Measurements from ENCODE around the gene XIRP2. TPM values are rescaled to one million over a fixed set of nuclear protein-coding genes. Genes with fewer than 3 reads are reported as not detected.
"Not testable (repeated sequence)": the region's sequence is repeated elsewhere in the genome, so short reads cannot be mapped to it uniquely, and the experiment has no call there.

XIRP2 gene
- total RNA-seq, 1 experiment from 2014 or later, result not detected

GRCh38 chr2:167018590-167018989, 130.3 kb downstream of the XIRP2 start:
- in situ Hi-C loops (cut with HindIII; ENCODE audit: low sequenced_read_pairs), result no loop called here
- no peak for DNase-seq (ENCODE audit: low spot score)

DNA sequence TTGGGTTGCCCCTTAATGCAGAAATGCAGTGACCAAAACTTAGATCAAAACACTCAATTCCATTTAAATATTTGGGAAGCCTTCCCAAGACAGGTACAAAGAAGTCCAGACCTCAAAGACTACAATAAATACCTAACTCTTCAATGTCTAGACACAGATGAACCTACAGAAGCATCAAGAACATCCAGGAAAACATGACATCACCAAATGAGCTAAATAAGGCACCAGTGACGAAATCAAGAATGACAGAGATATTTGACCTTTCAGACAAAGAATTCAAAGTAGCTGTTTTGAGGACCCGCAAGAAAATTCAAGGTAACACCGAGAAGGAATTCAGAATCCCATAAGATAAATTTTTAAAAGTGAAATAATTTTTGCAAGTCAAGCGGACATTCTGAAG, 140.2 kb downstream of the XIRP2 start:
- in situ Hi-C loops (cut with HindIII; ENCODE audit: low sequenced_read_pairs), result no loop called here
- DNase-seq (ENCODE audit: low spot score), result no peak

DNA sequence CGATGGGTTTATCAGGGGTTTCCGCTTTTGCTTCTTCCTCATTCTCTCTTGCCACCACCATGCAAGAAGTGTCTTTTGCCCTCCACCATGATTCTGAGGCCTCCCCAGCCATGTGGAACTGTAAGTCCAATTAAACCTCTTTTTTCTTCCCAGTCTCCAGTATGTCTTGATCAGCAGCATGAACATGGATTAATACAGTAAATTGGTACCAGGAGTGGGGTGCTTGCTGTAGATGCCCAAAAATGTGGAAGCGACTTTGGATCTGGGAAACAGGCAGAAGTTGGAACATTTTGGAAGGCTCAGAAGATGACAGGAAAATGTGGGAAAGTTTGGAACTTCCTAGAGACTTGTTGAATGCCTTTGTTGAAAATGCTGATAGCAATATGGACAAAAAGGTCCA, 146.7 kb downstream of the XIRP2 start:
- in situ Hi-C loops (cut with HindIII; ENCODE audit: low sequenced_read_pairs); DNase-seq (ENCODE audit: low spot score): not testable (repeated sequence)

- no peak for DNase-seq (ENCODE audit: low spot score)
- in situ Hi-C loops (cut with HindIII; ENCODE audit: low sequenced_read_pairs), result no loop called here
These were observed 160.5 kb downstream of the XIRP2 start for GRCh38 chr2:167048829-167049228.

- DNase-seq (ENCODE audit: low spot score), result no peak
- in situ Hi-C loops (cut with HindIII; ENCODE audit: low sequenced_read_pairs), result no loop called here
These were observed 161.4 kb downstream of the XIRP2 start for GRCh38 chr2:167049659-167050058.

GRCh38 chr2:167052825-167053224, 164.5 kb downstream of the XIRP2 start:
- no peak for DNase-seq (ENCODE audit: low spot score)

GRCh38 chr2:167054881-167055280, 166.6 kb downstream of the XIRP2 start:
- in situ Hi-C loops (cut with HindIII; ENCODE audit: low sequenced_read_pairs), result no loop called here
- no peak for DNase-seq (ENCODE audit: low spot score)

More at GRCh38 chr2:167052825-167053224, 164.5 kb downstream of the XIRP2 start:
- in situ Hi-C loops (cut with HindIII; ENCODE audit: low sequenced_read_pairs), result no loop called here

DNA sequence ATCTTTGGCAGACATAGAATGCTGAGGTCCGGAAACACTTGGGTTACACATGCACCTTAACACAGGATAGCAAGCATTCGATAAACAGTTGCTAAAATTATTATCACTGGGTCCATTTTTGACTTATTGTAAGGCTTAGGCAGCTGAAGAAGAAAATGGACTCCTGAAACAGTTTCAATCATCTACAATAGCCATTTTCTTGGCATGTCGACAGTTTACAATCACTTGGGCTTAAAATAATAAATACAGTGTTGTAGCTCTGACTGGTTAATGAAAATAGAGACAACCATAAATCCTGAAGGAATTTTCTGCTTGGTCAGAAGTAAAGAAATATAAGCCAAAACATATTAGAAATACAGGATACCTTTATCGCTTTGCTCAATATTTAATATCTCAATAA, 169.2 kb downstream of the XIRP2 start:
- DNase-seq (ENCODE audit: low spot score), result no peak
- in situ Hi-C loops (cut with HindIII; ENCODE audit: low sequenced_read_pairs), result no loop called here

- DNase-seq (ENCODE audit: low spot score), result no peak
- in situ Hi-C loops (cut with HindIII; ENCODE audit: low sequenced_read_pairs), result no loop called here
These were observed 170.9 kb downstream of the XIRP2 start for GRCh38 chr2:167059173-167059572.

GRCh38 chr2:167069855-167070254, 181.6 kb downstream of the XIRP2 start:
- in situ Hi-C loops (cut with HindIII; ENCODE audit: low sequenced_read_pairs), result no loop called here
- DNase-seq (ENCODE audit: low spot score), result no peak

DNA sequence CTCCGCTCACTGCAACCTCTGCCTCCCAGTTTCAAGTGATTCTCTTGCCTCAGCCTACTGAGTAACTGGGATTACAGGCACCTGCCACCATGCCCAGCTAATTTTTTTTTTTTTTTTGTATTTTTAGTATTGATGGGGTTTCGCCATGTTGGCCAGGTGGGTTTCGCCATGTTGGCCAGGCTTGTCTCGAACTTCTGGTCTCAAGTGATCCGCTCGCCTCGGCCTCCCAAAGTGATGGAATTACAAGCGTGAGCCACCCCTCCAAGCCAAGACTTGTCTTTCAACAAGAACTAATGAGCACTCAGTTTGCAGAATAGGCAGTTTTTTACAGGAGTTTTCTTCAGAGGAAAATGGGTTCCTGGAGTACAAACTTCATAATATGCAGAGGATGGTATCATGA, 187.4 kb downstream of the XIRP2 start:
- DNase-seq (ENCODE audit: low spot score); in situ Hi-C loops (cut with HindIII; ENCODE audit: low sequenced_read_pairs): not testable (repeated sequence)

GRCh38 chr2:167098931-167099330, 210.7 kb downstream of the XIRP2 start:
- in situ Hi-C loops (cut with HindIII; ENCODE audit: low sequenced_read_pairs); DNase-seq (ENCODE audit: low spot score): not testable (repeated sequence)

DNA sequence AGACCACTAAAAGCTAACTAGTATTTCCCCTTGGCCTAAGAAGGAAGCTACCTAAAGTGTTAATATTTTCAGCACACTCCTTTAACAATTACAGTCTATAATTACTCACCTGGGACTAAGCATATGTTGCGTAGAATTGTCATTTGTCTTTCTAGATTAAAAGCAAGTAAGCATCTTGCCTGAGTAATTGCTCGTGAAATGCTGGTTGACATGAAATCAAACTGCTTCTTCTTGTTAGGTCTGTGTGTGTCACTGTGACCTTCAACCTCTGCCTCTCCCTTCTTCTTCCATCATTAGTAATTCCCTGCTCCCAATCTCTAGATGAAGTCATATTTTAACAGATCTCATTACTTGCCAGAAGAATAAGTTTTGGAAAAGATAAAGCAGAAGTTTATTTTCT, 212.2 kb downstream of the XIRP2 start:
- in situ Hi-C loops (cut with HindIII; ENCODE audit: low sequenced_read_pairs), result no loop called here
- DNase-seq (ENCODE audit: low spot score), result no peak

- no peak for DNase-seq (ENCODE audit: low spot score)
- in situ Hi-C loops (cut with HindIII; ENCODE audit: low sequenced_read_pairs), result no loop called here
These were observed 214.9 kb downstream of the XIRP2 start for GRCh38 chr2:167103028-167103756.

DNA sequence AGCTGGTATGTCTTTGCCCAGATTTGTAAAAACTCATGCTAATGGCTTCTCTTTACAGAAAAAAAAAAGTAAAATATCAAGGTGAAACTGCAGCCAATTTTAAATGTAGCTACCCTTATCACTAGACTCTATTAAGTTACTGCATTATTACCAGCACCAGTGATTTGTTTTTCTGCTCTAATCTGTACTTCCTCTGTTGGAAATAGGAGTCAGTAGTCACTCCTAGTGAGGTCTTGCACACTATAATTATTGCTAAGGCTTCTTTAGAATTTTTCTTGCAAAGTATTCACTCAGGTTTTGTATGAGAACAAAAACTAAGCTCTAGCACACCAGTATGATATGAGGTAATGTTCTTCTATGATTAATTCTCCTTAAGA, 215.5 kb downstream of the XIRP2 start:
- in situ Hi-C loops (cut with HindIII; ENCODE audit: low sequenced_read_pairs), result no loop called here
- no peak for DNase-seq (ENCODE audit: low spot score)

DNA sequence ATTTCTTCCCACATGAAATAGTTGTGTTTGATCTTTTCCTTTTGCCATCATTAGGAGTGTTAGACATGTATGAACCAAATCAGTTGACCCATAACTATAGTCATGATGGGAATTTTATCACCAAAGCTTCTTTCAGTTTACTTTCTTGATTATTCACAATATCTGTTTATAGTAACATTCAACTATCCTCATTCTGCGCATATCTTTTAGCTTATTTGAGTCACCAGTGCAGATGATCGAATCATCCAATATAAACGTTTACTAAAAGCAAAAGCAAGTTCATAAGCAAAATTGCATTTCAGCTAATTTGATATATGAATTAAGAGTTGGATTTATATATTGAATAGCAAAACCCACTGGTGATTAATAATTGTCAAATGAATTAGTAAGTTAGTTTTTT, 216.4 kb downstream of the XIRP2 start:
- in situ Hi-C loops (cut with HindIII; ENCODE audit: low sequenced_read_pairs), result no loop called here

DNA sequence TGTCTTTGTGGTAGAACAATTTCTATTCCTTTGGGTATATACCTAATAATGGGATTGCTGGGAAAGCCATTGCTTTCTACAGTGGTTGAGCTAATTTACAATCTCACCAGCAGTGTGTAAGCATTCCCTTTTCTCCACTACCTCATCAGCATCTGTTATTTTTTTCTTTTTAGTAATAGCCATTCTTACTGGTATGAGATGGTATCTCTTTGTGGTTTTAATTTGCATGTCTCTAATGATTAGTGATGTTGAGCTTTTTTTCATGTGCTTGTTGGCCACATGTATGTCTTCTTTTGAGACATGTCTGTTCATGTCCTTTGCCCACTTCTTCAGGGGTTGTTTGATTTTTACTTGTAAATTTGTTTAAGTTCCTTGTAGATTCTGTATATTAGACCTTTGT, 221.4 kb downstream of the XIRP2 start:
- in situ Hi-C loops (cut with HindIII; ENCODE audit: low sequenced_read_pairs); DNase-seq (ENCODE audit: low spot score): not testable (repeated sequence)

More for the DNA sequence above, 216.4 kb downstream of the XIRP2 start:
- DNase-seq (ENCODE audit: low spot score), result no peak

DNA sequence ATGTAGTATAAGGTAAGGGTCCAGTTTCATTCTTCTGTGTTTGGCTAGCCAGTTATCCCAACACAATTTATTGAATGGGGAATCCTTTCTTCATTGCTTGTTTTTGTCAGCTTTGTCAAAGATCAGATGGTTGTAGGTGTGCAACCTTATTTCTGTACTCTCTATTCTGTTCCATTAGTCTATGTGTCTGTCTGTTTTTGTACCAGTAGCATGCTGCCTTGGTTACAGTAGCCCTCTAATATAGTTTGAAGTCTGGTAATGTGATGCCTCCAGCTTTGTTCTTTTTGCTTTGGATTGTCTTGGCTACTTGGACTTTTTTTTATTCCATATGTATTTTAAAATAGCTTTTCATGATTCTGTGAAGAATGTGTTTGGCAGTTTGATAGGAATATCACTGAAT, 222.1 kb downstream of the XIRP2 start:
- in situ Hi-C loops (cut with HindIII; ENCODE audit: low sequenced_read_pairs), result no loop called here
- DNase-seq (ENCODE audit: low spot score), result no peak

- in situ Hi-C loops (cut with HindIII; ENCODE audit: low sequenced_read_pairs), result no loop called here
- DNase-seq (ENCODE audit: low spot score), result no peak
These were observed 225.7 kb downstream of the XIRP2 start for GRCh38 chr2:167114018-167114417.

DNA sequence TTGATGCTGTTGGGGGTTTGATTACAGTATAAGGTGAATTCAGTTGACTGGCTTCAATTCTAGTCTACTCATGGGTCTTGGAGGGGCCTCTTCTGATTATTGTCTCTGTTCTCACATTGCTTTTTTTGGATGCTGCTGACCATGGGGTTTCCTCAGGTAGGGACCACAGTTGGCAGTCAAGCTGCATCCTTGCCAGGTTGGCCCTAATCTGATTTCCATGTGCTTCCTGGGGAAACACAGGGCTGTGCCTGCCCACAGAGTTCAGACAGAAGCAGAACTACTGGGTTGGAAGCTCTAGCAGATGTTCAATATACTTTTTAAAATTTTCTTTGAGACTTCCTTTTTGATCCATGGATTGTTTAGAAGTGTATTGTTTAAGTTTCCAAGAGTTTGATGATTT, 227.3 kb downstream of the XIRP2 start:
- in situ Hi-C loops (cut with HindIII; ENCODE audit: low sequenced_read_pairs), result no loop called here
- no peak for DNase-seq (ENCODE audit: low spot score)

GRCh38 chr2:167122389-167122788, 234.1 kb downstream of the XIRP2 start:
- in situ Hi-C loops (cut with HindIII; ENCODE audit: low sequenced_read_pairs), result no loop called here

More at GRCh38 chr2:167122389-167122788, 234.1 kb downstream of the XIRP2 start:
- no peak for DNase-seq (ENCODE audit: low spot score)

Measured in G401 (cell line).